ENCODE measurements around the gene WIPF2. TPM values are rescaled to one million over a fixed set of nuclear protein-coding genes. Genes with fewer than 3 reads are reported as not detected.

WIPF2 gene
- total RNA-seq, 2 experiments from 2014 or later: 15.3 to 17.9 TPM

DNA sequence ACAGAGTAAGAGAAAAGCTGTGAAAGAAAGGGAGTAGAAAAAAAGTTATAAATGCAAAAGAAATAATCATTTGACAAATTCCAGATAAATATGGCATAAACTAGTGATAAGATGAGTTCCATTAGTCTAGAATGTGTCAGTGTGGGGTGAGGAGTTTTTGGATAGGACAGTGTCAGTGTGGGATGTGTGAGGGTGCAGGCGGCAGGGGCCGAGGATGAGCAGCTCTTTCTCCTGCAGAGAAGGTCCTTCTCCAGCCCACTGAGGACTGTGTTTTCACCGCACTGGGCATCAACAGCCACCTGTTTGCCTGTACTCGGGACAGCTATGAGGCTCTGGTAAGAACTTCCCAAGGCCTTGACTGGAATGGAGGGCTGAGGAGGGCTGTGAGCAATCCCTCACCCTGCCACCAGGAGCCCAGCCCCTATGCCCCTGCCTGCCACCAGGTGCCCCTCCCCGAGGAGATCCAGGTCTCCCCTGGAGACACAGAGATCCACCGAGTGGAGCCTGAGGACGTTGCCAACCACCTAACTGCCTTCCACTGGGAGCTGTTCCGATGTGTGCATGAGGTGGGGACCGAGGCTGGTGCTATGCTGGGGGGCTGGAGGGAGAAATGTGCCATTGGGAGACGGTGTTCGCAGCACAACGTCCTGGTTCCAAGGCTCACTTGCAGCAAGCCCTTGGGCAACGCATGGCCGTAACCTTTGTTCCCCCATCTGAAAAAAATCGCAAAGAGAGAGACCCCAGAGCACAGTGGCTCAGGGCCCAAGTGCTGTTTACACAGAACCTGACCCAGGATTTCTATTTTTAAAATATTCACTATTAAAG, 28.7 kb upstream of the WIPF2 start:
- TF ChIP-seq, protein P1, sequence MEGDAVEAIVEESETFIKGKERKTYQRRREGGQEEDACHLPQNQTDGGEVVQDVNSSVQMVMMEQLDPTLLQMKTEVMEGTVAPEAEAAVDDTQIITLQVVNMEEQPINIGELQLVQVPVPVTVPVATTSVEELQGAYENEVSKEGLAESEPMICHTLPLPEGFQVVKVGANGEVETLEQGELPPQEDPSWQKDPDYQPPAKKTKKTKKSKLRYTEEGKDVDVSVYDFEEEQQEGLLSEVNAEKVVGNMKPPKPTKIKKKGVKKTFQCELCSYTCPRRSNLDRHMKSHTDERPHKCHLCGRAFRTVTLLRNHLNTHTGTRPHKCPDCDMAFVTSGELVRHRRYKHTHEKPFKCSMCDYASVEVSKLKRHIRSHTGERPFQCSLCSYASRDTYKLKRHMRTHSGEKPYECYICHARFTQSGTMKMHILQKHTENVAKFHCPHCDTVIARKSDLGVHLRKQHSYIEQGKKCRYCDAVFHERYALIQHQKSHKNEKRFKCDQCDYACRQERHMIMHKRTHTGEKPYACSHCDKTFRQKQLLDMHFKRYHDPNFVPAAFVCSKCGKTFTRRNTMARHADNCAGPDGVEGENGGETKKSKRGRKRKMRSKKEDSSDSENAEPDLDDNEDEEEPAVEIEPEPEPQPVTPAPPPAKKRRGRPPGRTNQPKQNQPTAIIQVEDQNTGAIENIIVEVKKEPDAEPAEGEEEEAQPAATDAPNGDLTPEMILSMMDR (IDR thresholded peaks at IDR 0.05): peak; percentile 68
- intact Hi-C loops (cut with micrococcal nuclease): no loop called here
- DNase-seq (peak; percentile 54), ATAC-seq (peak; percentile 63)
- H3K9me3 Mint-ChIP-seq: no peaks in the 10 kb centered on the region
- H3K4me3 Mint-ChIP-seq: peak overlapping the region; percentile 87
- H3K27me3 Mint-ChIP-seq: no peaks in the 10 kb centered on the region
- H3K27ac Mint-ChIP-seq: no peak overlapping the region
- H3K36me3 Mint-ChIP-seq (ENCODE audit: low read depth): no peaks in the 10 kb centered on the region
- H3K4me1 Mint-ChIP-seq (ENCODE audit: low read depth): peaks cover 14% of the 10 kb centered on the region
- POLR2A ChIA-PET: interaction anchor here (0.5 to 1.4 kb wide), 4 partner anchors 28 to 210 kb away, joined by 3 to 5 read pairs (median 3); partner anchors contain the start of genes CASC3 and PSMD3
- CTCF ChIA-PET: interaction anchor here (0.6 to 7.8 kb wide), 29 partner anchors 8 to 230 kb away, joined by 3 to 78 read pairs (median 5); partner anchors contain the start of genes CSF3, NR1D1, RAPGEFL1 and WIPF2

- H3K36me3 Mint-ChIP-seq (ENCODE audit: low read depth): no peaks in the 10 kb centered on the region
- peak; percentile 82 for ATAC-seq
- ChIA-PET CTCF (interaction anchor here (0.6 to 7.8 kb wide), 46 partner anchors 10 to 217 kb away, joined by 3 to 78 read pairs (median 4); partner anchors contain the start of genes CASC3, CSF3, MED24 and NR1D1), POLR2A (interaction anchor here (0.5 to 1.5 kb wide), 7 partner anchors 9 to 211 kb away, joined by 3 to 6 read pairs (median 3); partner anchors contain the start of genes CASC3, PSMD3 and WIPF2)
- H3K27ac Mint-ChIP-seq: peak overlapping the region; percentile 79
- intact Hi-C loops (cut with micrococcal nuclease): no loop called here
- no peaks in the 10 kb centered on the region for H3K9me3 Mint-ChIP-seq
- H3K4me3 Mint-ChIP-seq: peak overlapping the region; percentile 87
- TF ChIP-seq, protein P1 (IDR thresholded peaks at IDR 0.05): peak; percentile 68
- peaks cover 14% of the 10 kb centered on the region for H3K4me1 Mint-ChIP-seq (ENCODE audit: low read depth)
- DNase-seq: peak; percentile 84
- H3K27me3 Mint-ChIP-seq: no peaks in the 10 kb centered on the region
These were observed 27.6 kb upstream of the WIPF2 start for GRCh38 chr17:40191237-40192208.

GRCh38 chr17:40192961-40193360, 26.1 kb upstream of the WIPF2 start:
- Mint-ChIP-seq H3K4me1 (ENCODE audit: low read depth) (peaks cover 14% of the 10 kb centered on the region), H3K27me3 (no peaks in the 10 kb centered on the region), H3K36me3 (ENCODE audit: low read depth) (no peaks in the 10 kb centered on the region), H3K9me3 (no peaks in the 10 kb centered on the region), H3K27ac (no peak overlapping the region), H3K4me3 (no peak overlapping the region)
- no peak for ATAC-seq
- TF ChIP-seq, protein P1 (IDR thresholded peaks at IDR 0.05): no peak
- intact Hi-C loops (cut with micrococcal nuclease): no loop called here
- ChIA-PET CTCF (interaction anchor here (1.0 to 7.8 kb wide), 11 partner anchors 9 to 114 kb away, joined by 3 to 78 read pairs (median 17); partner anchors contain the start of genes RAPGEFL1 and WIPF2), POLR2A (interaction anchor here (1.0 to 1.4 kb wide), 3 partner anchors 9 to 124 kb away, joined by 3 to 6 read pairs (median 3); partner anchors contain the start of gene WIPF2)
- DNase-seq: no peak

DNA sequence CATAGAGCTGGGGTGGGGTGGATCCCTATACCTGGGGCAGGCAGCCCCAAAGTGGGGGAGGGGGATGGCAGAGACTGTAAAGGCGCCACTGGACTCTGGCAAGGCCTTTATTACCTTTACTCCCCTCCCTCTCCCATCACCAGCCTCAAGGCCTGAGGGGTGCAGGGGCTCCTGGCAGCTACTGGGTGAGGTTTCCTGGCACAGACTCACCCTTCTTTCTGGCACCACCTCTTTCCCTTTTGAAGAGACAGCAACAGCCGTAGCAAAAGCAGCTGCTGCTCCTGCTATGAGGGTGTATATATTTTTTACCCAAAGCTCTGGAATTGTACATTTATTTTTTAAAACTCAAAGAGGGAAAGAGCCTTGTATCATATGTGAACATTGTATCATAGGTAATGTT, 24.3 kb upstream of the WIPF2 start:
- Mint-ChIP-seq H3K9me3 (no peaks in the 10 kb centered on the region), H3K36me3 (ENCODE audit: low read depth) (no peaks in the 10 kb centered on the region), H3K4me1 (ENCODE audit: low read depth) (peaks cover 17% of the 10 kb centered on the region), H3K4me3 (no peak overlapping the region), H3K27ac (no peak overlapping the region), H3K27me3 (peaks cover 1% of the 10 kb centered on the region)
- TF ChIP-seq, protein P1 (IDR thresholded peaks at IDR 0.05): no peak
- intact Hi-C loops (cut with micrococcal nuclease): no loop called here
- ATAC-seq (no peak), DNase-seq (no peak)
- CTCF ChIA-PET: interaction anchor here (1.1 to 7.8 kb wide), 3 partner anchors 15 to 181 kb away, joined by 3 to 78 read pairs (median 3); partner anchors contain the start of gene RAPGEFL1
- POLR2A ChIA-PET: interaction anchor here (1.4 kb wide), 1 partner anchor 14 kb away, joined by 3 read pairs; no protein-coding TSS in a partner anchor
